Neural cell (in vitro differentiated cells): Measurements from ENCODE around the gene CREB3L2. TPM values are rescaled to one million over a fixed set of nuclear protein-coding genes. Genes with fewer than 3 reads are reported as not detected.

Experiments
- H2AFZ ChIP-seq: fragments of 200-600, 300-800 bp; sonication (generic), shearing (Covaris generic); 2 replicates; pipeline ENCODE4 v1.6.0; 2014; ENCODE audit warnings: low read depth, mild to moderate bottlenecking, antibody characterized with exemption, low read length, moderate library complexity
- H3F3A ChIP-seq: fragments of 200-600 bp; shearing (Covaris generic); 2 replicates; pipeline ENCODE4 v1.6.1; 2016; ENCODE audit warnings: mild to moderate bottlenecking, moderate library complexity, mixed read lengths, antibody characterized with exemption, low read length; ENCODE audit not compliant: insufficient read depth, poor library complexity, severe bottlenecking
- H3K27ac ChIP-seq: fragments of 200-600, 300-800 bp; sonication (generic), shearing (Covaris generic); 2 replicates; pipeline ENCODE4 v1.5.1; 2014; ENCODE audit warnings: mild to moderate bottlenecking, low read length, moderate library complexity
- H3K27me3 ChIP-seq: fragments of 300-800, 200-600 bp; sonication (generic), shearing (Covaris generic); 2 replicates; pipeline ENCODE4 v1.6.0; 2014; ENCODE audit warnings: mild to moderate bottlenecking, low read depth, low read length, moderate library complexity; ENCODE audit not compliant: insufficient read depth
- H3K36me3 ChIP-seq: fragments of 300-800, 200-600 bp; sonication (generic), shearing (Covaris generic); 2 replicates; pipeline ENCODE4 v1.5.1; 2014; ENCODE audit warnings: mild to moderate bottlenecking, antibody characterized with exemption, low read length, moderate library complexity; ENCODE audit not compliant: insufficient read depth
- H3K4me2 ChIP-seq: fragments of 300-800, 200-600 bp; sonication (generic), shearing (Covaris generic); 2 replicates; pipeline ENCODE4 v1.6.0; 2014; ENCODE audit warnings: mild to moderate bottlenecking, low read length
- H3K4me3 ChIP-seq: fragments of 300-800, 200-600 bp; sonication (generic), shearing (Covaris generic); 2 replicates; pipeline ENCODE4 v1.5.1; 2014; ENCODE audit warnings: mild to moderate bottlenecking, low read length, moderate library complexity
- H3K79me2 ChIP-seq: fragments of 200-600 bp; shearing (Covaris generic); replicated peaks from 2 replicates; pipeline ENCODE4 v1.6.0; 2014; ENCODE audit warnings: mild to moderate bottlenecking, low read length, moderate library complexity; ENCODE audit not compliant: insufficient read depth
- H3K9ac ChIP-seq: fragments of 300-800, 200-600 bp; sonication (generic), shearing (Covaris generic); 2 replicates; pipeline ENCODE4 v1.6.1; 2016; ENCODE audit warnings: mild to moderate bottlenecking, low read length, mixed read lengths
- H3K9me2 ChIP-seq: fragments of 200-600 bp; shearing (Covaris generic); 2 replicates; pipeline ENCODE4 v1.6.1; 2016; ENCODE audit warnings: mild to moderate bottlenecking, low read length, mixed read lengths; ENCODE audit not compliant: insufficient read depth
- H3K9me3 ChIP-seq: fragments of 200-600, 300-800 bp; sonication (generic), shearing (Covaris generic); 2 replicates; pipeline ENCODE4 v1.6.1; 2016; ENCODE audit warnings: mild to moderate bottlenecking, mixed run types, low read length, moderate library complexity, mixed read lengths
- H4K20me1 ChIP-seq: fragments of 200-600 bp; shearing (Covaris generic); 2 replicates; pipeline ENCODE4 v1.6.1; 2016; ENCODE audit warnings: mild to moderate bottlenecking, mixed run types; ENCODE audit not compliant: insufficient read depth
- EP300 ChIP-seq: fragments of 450-650 bp; conservative IDR thresholded peaks from 2 replicates; pipeline ENCODE4 v1.6.1; 2014; ENCODE audit warnings: antibody characterized with exemption, mild to moderate bottlenecking, moderate library complexity; ENCODE audit not compliant: poor library complexity, severe bottlenecking
- EZH2 ChIP-seq: fragments of 200-600, 300-800 bp; shearing (Covaris generic), sonication (generic); IDR thresholded peaks from 2 replicates; pipeline ENCODE4 v1.6.1; 2014; ENCODE audit warnings: antibody characterized with exemption, low read length, borderline replicate concordance, mild to moderate bottlenecking; ENCODE audit not compliant: insufficient read depth, poor library complexity, severe bottlenecking
- MXI1 ChIP-seq: fragments of 450-650 bp; conservative IDR thresholded peaks from 2 replicates; pipeline ENCODE4 v1.6.1; 2014; ENCODE audit warnings: antibody characterized with exemption, mild to moderate bottlenecking; ENCODE audit not compliant: poor library complexity, severe bottlenecking
- POLR2AphosphoS5 ChIP-seq: IDR thresholded peaks from 2 replicates; pipeline ENCODE4 v1.6.1; 2012
- RAD21 ChIP-seq: fragments of 450-650 bp; conservative IDR thresholded peaks from 2 replicates; pipeline ENCODE4 v1.6.1; 2014; ENCODE audit warnings: antibody characterized with exemption, mild to moderate bottlenecking, moderate library complexity
- SMC3 ChIP-seq: fragments of 450-650 bp; conservative IDR thresholded peaks from 2 replicates; pipeline ENCODE4 v1.6.1; 2014; ENCODE audit warnings: antibody characterized with exemption, mild to moderate bottlenecking, moderate library complexity; ENCODE audit not compliant: poor library complexity
- TAF1 ChIP-seq: IDR thresholded peaks from 2 replicates; pipeline ENCODE4 v1.6.1; 2012; ENCODE audit warnings: low read depth
- polyA plus RNA-seq: library from polyadenylated mRNA; depleted of rRNA; stranded (reverse); fragments of >200 nt; gene quantifications from 2 replicates; pipeline ENCODE4 v1.2.3, GENCODE V29; 2014
- TF ChIP-seq, protein P1 (sequence below): IDR thresholded peaks from 2 replicates; pipeline ENCODE4 v1.6.1; 2012; ENCODE audit warnings: borderline replicate concordance
- TF ChIP-seq, protein P2 (sequence below): fragments of 450-650 bp; IDR thresholded peaks from 2 replicates; pipeline ENCODE4 v1.5.1; 2014; ENCODE audit warnings: antibody characterized with exemption, mild to moderate bottlenecking, moderate library complexity; ENCODE audit not compliant: poor library complexity, severe bottlenecking

The CREB3L2 gene
- polyA plus RNA-seq, 1 donor from 2014 or later: 1.5 TPM

DNA sequence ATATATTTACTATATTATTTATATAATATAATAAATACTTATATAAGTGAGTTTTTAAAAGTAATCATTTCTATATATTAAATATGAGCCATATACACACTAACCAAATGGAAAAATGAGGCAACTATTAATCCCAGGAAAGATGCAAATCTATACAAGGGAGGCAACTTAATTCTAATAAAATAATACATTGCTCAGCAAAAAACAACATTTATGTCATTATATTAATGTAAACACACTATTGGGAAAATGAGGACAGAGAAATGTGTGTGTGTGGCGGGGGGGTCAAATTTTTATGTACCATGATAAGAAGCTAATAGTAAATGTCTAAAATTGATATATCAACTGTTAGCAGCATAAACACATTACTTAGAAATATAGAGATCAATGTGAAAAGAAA is 131.8 kb downstream of the CREB3L2 start:
- no peaks in the 10 kb centered on the region for H3K9me2 ChIP-seq
- H3K27me3 ChIP-seq: no peaks in the 10 kb centered on the region
- no peaks in the 10 kb centered on the region for H3K36me3 ChIP-seq
- no peaks in the 10 kb centered on the region for H3F3A ChIP-seq
- H3K4me3 ChIP-seq: no peak overlapping the region
- no peaks in the 10 kb centered on the region for H4K20me1 ChIP-seq
- H3K9me3 ChIP-seq: no peaks in the 10 kb centered on the region
- no peak overlapping the region for H3K4me2 ChIP-seq
- H2AFZ ChIP-seq: no peak overlapping the region
- TF ChIP-seq POLR2AphosphoS5: no peak
- TF ChIP-seq, protein P1, sequence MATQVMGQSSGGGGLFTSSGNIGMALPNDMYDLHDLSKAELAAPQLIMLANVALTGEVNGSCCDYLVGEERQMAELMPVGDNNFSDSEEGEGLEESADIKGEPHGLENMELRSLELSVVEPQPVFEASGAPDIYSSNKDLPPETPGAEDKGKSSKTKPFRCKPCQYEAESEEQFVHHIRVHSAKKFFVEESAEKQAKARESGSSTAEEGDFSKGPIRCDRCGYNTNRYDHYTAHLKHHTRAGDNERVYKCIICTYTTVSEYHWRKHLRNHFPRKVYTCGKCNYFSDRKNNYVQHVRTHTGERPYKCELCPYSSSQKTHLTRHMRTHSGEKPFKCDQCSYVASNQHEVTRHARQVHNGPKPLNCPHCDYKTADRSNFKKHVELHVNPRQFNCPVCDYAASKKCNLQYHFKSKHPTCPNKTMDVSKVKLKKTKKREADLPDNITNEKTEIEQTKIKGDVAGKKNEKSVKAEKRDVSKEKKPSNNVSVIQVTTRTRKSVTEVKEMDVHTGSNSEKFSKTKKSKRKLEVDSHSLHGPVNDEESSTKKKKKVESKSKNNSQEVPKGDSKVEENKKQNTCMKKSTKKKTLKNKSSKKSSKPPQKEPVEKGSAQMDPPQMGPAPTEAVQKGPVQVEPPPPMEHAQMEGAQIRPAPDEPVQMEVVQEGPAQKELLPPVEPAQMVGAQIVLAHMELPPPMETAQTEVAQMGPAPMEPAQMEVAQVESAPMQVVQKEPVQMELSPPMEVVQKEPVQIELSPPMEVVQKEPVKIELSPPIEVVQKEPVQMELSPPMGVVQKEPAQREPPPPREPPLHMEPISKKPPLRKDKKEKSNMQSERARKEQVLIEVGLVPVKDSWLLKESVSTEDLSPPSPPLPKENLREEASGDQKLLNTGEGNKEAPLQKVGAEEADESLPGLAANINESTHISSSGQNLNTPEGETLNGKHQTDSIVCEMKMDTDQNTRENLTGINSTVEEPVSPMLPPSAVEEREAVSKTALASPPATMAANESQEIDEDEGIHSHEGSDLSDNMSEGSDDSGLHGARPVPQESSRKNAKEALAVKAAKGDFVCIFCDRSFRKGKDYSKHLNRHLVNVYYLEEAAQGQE: no peak
- no peak for TF ChIP-seq EP300
- TF ChIP-seq, protein P2, sequence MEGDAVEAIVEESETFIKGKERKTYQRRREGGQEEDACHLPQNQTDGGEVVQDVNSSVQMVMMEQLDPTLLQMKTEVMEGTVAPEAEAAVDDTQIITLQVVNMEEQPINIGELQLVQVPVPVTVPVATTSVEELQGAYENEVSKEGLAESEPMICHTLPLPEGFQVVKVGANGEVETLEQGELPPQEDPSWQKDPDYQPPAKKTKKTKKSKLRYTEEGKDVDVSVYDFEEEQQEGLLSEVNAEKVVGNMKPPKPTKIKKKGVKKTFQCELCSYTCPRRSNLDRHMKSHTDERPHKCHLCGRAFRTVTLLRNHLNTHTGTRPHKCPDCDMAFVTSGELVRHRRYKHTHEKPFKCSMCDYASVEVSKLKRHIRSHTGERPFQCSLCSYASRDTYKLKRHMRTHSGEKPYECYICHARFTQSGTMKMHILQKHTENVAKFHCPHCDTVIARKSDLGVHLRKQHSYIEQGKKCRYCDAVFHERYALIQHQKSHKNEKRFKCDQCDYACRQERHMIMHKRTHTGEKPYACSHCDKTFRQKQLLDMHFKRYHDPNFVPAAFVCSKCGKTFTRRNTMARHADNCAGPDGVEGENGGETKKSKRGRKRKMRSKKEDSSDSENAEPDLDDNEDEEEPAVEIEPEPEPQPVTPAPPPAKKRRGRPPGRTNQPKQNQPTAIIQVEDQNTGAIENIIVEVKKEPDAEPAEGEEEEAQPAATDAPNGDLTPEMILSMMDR: no peak
- no peak for TF ChIP-seq RAD21
- TF ChIP-seq MXI1: no peak
- TF ChIP-seq TAF1: no peak
- no peak overlapping the region for H3K9ac ChIP-seq
- H3K79me2 ChIP-seq: no peaks in the 10 kb centered on the region
- no peak overlapping the region for H3K27ac ChIP-seq

DNA sequence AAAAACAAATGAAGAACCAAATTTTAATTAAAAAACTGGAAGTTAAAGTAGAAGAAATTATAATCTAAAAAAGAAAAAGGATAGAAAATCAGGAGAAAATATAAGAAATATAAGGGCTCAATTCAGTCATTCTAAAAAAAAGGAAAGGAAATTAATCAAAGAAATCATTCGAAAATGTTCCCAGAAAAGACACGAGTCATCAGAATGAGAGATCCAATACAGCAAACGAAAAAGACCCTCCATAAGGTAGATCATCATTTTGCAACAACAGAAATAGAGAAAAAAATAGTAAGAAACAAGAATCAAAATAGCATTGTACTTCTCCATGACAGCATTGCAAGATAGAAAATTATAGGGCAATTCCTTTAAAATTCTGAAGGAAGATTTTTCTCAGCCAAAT is 132.6 kb downstream of the CREB3L2 start:
- H3F3A ChIP-seq: no peaks in the 10 kb centered on the region
- H3K9me3 ChIP-seq: no peaks in the 10 kb centered on the region
- no peak overlapping the region for H3K9ac ChIP-seq
- H3K79me2 ChIP-seq: no peaks in the 10 kb centered on the region
- H3K4me3 ChIP-seq: no peak overlapping the region
- H2AFZ ChIP-seq: no peak overlapping the region
- no peaks in the 10 kb centered on the region for H3K27me3 ChIP-seq
- H3K36me3 ChIP-seq: no peaks in the 10 kb centered on the region
- no peaks in the 10 kb centered on the region for H4K20me1 ChIP-seq
- TF ChIP-seq POLR2AphosphoS5 (no peak), EP300 (no peak), SMC3 (no peak), MXI1 (no peak)
- no peaks in the 10 kb centered on the region for H3K9me2 ChIP-seq
- H3K4me2 ChIP-seq: no peak overlapping the region
- no peak overlapping the region for H3K27ac ChIP-seq

DNA sequence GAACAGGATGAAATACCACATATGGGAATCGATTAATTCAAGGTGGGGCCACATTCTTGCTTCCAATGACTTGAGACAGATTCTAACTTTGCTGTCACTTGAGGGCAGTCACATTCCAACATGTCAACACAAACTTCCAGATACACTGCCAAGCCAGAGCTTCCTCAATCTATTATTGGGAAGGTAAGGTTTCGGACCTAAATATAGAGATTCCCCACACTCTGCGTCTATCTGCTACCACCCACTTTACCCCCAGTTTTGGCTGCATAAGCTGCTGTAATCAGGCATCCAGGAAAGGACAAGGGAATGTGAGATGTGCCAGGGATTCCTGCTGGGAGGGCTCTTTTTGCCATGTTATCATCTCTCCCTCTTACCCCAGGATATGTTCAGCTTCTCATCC is 134.6 kb downstream of the CREB3L2 start:
- no peaks in the 10 kb centered on the region for H3K27me3 ChIP-seq
- no peaks in the 10 kb centered on the region for H3K36me3 ChIP-seq
- TF ChIP-seq, protein P2: no peak
- TF ChIP-seq POLR2AphosphoS5: no peak
- TF ChIP-seq EZH2: no peak
- TF ChIP-seq, protein P1: no peak
- no peak for TF ChIP-seq RAD21
- no peak for TF ChIP-seq SMC3
- TF ChIP-seq MXI1: no peak
- TF ChIP-seq EP300: no peak
- TF ChIP-seq TAF1: no peak

More for the DNA sequence above, 134.6 kb downstream of the CREB3L2 start:
- Histone ChIP-seq H3K4me2 (no peak overlapping the region), H3F3A (no peaks in the 10 kb centered on the region), H3K79me2 (no peaks in the 10 kb centered on the region), H3K27ac (no peak overlapping the region), H2AFZ (no peak overlapping the region), H3K4me3 (no peak overlapping the region), H3K9me3 (no peaks in the 10 kb centered on the region), H3K9me2 (no peaks in the 10 kb centered on the region), H4K20me1 (no peaks in the 10 kb centered on the region), H3K9ac (no peak overlapping the region)
